ENCODE results near the gene PMM1.

DNA sequence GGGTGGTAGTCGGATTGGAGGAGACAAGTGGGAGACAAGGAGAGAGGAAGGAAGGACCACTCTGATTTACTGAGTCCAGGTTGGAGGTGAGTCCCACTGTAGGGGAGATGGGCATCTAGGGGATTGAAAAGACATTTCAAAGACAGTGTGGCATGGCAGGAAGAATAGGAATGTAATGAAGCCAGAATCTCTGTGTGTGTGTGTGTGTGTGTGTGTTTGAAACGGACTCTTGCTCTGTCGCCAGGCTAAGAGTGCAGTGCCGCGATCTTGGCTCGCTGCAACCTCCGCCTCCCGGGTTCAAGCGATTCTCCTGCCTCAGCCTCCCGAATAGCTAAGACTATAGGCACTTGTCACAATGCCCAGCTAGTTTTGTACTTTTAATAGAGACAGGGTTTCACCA, 33.1 kb downstream of the PMM1 start:
- TF ChIP-seq MYC (IDR thresholded peaks at IDR 0.05; ENCODE audit: low read depth, low read length), result no peak
- TF ChIP-seq, protein P1, sequence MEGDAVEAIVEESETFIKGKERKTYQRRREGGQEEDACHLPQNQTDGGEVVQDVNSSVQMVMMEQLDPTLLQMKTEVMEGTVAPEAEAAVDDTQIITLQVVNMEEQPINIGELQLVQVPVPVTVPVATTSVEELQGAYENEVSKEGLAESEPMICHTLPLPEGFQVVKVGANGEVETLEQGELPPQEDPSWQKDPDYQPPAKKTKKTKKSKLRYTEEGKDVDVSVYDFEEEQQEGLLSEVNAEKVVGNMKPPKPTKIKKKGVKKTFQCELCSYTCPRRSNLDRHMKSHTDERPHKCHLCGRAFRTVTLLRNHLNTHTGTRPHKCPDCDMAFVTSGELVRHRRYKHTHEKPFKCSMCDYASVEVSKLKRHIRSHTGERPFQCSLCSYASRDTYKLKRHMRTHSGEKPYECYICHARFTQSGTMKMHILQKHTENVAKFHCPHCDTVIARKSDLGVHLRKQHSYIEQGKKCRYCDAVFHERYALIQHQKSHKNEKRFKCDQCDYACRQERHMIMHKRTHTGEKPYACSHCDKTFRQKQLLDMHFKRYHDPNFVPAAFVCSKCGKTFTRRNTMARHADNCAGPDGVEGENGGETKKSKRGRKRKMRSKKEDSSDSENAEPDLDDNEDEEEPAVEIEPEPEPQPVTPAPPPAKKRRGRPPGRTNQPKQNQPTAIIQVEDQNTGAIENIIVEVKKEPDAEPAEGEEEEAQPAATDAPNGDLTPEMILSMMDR (IDR thresholded peaks at IDR 0.05; ENCODE audit: extremely low read depth in 1 of 2, insufficient read depth in 1 of 2, low read depth in 1 of 2, low read length in 2 of 2), result no peak

All from endothelial cell of umbilical vein (primary cell).